ENCODE results near the gene TRIM50. TPM values are rescaled to one million over a fixed set of nuclear protein-coding genes. Genes with fewer than 3 reads are reported as not detected.

Gene TRIM50
- total and polyA plus RNA-seq, 2 of the 4 experiments (the other 2 are of a cell fraction), result not detected

GRCh38 chr7:73366990-73367389 lies 39.1 kb upstream of the TRIM50 start:
- no TSS peak for BruUV-seq (replicated peaks)
- no peak overlapping the region for H3K56ac ChIP-seq (ENCODE audit: extremely low read depth, insufficient read depth, low read length)
- no peak overlapping the region for H2AK9ac ChIP-seq (replicated peaks; ENCODE audit: low read depth, low read length, poor library complexity)
- no peak overlapping the region for H3K4me2 ChIP-seq (ENCODE audit: low read depth, low read length)
- no peak overlapping the region for H4K91ac ChIP-seq (ENCODE audit: insufficient read depth, low read depth, low read length)
- H3K4me1 ChIP-seq (ENCODE audit: control insufficient read depth, insufficient read depth, low read length), result no peaks in the 10 kb centered on the region
- ATAC-seq (ENCODE audit: low read depth), result no peak
- no peak overlapping the region for H2BK5ac ChIP-seq (ENCODE audit: low read depth, low read length, poor library complexity, severe bottlenecking)
- no peak for DNase-seq
- H2BK120ac ChIP-seq (ENCODE audit: low read depth, low read length), result no peak overlapping the region
- no peak overlapping the region for H3K23ac ChIP-seq (ENCODE audit: low read depth, low read length)
- intact Hi-C loops (cut with micrococcal nuclease), result no loop called here
- no peak overlapping the region for H2AK5ac ChIP-seq (ENCODE audit: low read depth, low read length)
- no peaks in the 10 kb centered on the region for H3K36me3 ChIP-seq (ENCODE audit: control insufficient read depth, insufficient read depth, low read length)
- no peaks in the 10 kb centered on the region for H3K79me1 ChIP-seq (ENCODE audit: low read depth in 1 of 2, low read length in 2 of 2)
- no peak overlapping the region for H3K14ac ChIP-seq (replicated peaks; ENCODE audit: low read depth, low read length)
- no peak overlapping the region for H2BK20ac ChIP-seq (ENCODE audit: low read depth, low read length)
- no peak overlapping the region for H4K5ac ChIP-seq (ENCODE audit: low read depth, low read length)
- dilution Hi-C loops (cut with HindIII; ENCODE audit: low sequenced_read_pairs, unreplicated experiment), result no loop called here
- CTCF ChIA-PET, result no interaction called here
- H4K20me1 ChIP-seq (ENCODE audit: insufficient read depth, low read length), result no peaks in the 10 kb centered on the region
- H3K9me1 ChIP-seq (ENCODE audit: insufficient read depth, low read length), result no peaks in the 10 kb centered on the region
- no peak overlapping the region for H2BK15ac ChIP-seq (ENCODE audit: low read depth, low read length)
- H2AFZ ChIP-seq (replicated peaks; ENCODE audit: low read length, poor library complexity), result no peak overlapping the region
- in situ Hi-C loops (cut with MboI; ENCODE audit: low sequenced_read_pairs), result no loop called here
- WGBS, 2 experiments (ENCODE audit: extremely low coverage in 2 of 2, insufficient read length in 1 of 2), result 50% methylated on average over 11 of the region's 12 CpGs; no CpG with 5 or more reads in 1 of the 2 experiments
- no peak overlapping the region for H3K27ac ChIP-seq (ENCODE audit: insufficient read depth, low read length)
- POLR2A ChIA-PET (ENCODE audit: unreplicated experiment), result no interaction called here
- peaks cover 14% of the 10 kb centered on the region for H3K27me3 ChIP-seq (ENCODE audit: control insufficient read depth, insufficient read depth, low read length)
- no peak overlapping the region for H4K8ac ChIP-seq (ENCODE audit: low read depth in 2 of 2, low read length in 2 of 2)
- H3K18ac ChIP-seq (ENCODE audit: low read depth, low read length), result no peak overlapping the region
- H3K9ac ChIP-seq (ENCODE audit: low read depth, low read length), result no peak overlapping the region
- TF ChIP-seq, protein P1, sequence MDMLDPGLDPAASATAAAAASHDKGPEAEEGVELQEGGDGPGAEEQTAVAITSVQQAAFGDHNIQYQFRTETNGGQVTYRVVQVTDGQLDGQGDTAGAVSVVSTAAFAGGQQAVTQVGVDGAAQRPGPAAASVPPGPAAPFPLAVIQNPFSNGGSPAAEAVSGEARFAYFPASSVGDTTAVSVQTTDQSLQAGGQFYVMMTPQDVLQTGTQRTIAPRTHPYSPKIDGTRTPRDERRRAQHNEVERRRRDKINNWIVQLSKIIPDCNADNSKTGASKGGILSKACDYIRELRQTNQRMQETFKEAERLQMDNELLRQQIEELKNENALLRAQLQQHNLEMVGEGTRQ (IDR thresholded peaks at IDR 0.05; ENCODE audit: low read depth, low read length), result no peak
- TF ChIP-seq MAFK (IDR thresholded peaks at IDR 0.05; ENCODE audit: low read depth, low read length), result no peak
- TF ChIP-seq, protein P2, sequence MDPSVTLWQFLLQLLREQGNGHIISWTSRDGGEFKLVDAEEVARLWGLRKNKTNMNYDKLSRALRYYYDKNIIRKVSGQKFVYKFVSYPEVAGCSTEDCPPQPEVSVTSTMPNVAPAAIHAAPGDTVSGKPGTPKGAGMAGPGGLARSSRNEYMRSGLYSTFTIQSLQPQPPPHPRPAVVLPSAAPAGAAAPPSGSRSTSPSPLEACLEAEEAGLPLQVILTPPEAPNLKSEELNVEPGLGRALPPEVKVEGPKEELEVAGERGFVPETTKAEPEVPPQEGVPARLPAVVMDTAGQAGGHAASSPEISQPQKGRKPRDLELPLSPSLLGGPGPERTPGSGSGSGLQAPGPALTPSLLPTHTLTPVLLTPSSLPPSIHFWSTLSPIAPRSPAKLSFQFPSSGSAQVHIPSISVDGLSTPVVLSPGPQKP (IDR thresholded peaks at IDR 0.05; ENCODE audit: borderline replicate concordance, low read depth, low read length), result no peak
- no peak overlapping the region for H3K4ac ChIP-seq (ENCODE audit: low read depth, low read length)
- no peak overlapping the region for H3K4me3 ChIP-seq (ENCODE audit: insufficient read depth, low read depth, low read length)
- no peaks in the 10 kb centered on the region for H3K9me3 ChIP-seq (ENCODE audit: control insufficient read depth, insufficient read depth, low read length)
